HG03439 (cell line): ENCODE measurements around the gene MYRIP.

Experiments used
- ATAC-seq: cut with Tn5 transposase; IDR thresholded peaks from one replicate; pipeline ENCODE4 v1.9.1; 2021; ENCODE audit warnings: mild to moderate bottlenecking, moderate library complexity; ENCODE audit not compliant: unreplicated experiment

MYRIP gene

DNA sequence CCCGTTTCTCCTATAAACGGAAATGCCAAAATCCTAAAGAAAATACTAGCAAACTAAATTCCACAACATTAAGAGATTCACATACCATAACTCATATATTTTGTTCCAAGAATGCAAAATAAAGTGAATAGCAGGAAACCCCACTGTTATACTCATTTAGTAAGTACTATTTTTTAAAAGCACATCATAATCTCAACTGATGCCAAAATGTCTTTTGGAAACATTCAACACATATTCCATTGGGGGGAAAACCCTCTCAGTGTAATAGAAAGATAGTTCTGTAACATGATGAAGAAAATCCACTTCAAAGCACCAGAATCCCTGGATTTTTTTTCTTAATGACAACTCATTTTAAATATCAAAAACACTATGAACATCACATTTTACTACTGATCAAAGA is 407.1 kb downstream of the MYRIP start:
- ATAC-seq, result no peak

DNA sequence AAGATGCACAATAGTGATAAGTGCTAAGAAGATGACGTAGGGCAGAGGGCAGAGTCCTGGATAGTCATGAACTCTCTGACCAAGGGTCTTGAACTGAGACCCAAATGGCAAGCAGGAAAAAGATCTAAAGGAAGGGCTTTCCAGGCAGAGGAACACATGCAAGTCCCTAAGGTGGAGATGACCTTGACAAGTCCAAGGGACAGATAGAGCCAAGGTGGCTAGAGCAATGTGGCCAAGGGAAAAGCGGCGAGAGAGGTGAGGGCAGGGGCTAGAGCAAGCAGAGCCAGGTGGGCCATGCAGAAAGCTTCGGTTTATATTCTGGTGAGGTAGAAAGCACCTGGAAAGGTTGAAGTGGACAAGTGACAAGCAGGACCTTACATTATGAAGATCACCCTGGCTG is 414.4 kb downstream of the MYRIP start:
- ATAC-seq, result no peak

DNA sequence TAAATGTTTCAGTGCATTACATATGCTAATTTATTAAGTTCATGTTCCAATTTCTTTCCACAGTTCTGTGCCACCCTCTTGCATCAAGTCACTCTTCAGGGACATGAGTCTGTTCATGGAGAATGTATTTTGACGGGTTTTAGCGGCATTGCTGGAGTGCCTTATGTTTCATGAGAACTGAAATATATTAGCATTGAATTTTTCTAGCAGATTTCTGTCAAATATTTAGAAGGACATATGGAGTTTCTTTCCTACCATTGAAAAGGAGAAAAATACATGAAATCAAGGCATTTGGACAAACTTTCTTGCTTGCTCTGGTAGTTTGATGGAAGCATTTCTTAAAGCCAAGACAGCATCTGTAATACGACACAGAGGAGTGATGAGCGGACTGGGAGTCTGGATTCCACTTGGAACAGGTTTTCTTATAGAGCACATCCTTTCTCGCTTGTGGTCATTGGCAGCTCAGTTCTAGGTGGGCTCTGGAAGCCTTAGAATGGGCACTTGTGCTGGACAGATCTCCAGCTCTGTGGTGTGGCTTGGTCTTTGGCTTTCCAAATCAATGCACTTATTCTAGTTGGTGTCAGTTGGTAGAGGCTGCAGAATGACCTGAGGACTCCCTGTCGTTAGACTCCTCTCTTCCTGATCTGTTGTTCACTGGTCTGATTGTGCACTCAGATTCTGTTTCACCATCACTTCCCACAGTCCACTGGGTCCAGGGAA is 415.5 kb downstream of the MYRIP start:
- no peak for ATAC-seq

DNA sequence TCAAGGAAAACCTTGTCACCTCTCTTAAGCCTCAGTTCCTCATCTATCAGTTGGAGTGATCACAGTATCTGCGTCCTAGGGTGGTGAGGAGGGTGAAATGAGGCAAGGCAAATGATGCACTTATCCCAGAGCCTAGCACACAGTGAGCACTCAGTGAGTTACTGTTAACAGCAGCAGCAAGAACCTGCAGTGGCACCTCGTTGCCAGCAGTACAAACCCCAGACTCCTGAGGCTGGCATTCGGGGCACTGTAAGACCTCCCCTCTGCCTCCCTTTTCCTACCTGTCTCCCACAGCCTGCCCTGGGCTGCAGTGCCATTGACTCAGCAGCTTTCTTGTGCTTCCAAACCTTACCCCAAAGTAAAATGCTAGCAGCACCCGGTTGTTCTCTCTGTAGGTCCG is 417.2 kb downstream of the MYRIP start:
- ATAC-seq, result no peak

DNA sequence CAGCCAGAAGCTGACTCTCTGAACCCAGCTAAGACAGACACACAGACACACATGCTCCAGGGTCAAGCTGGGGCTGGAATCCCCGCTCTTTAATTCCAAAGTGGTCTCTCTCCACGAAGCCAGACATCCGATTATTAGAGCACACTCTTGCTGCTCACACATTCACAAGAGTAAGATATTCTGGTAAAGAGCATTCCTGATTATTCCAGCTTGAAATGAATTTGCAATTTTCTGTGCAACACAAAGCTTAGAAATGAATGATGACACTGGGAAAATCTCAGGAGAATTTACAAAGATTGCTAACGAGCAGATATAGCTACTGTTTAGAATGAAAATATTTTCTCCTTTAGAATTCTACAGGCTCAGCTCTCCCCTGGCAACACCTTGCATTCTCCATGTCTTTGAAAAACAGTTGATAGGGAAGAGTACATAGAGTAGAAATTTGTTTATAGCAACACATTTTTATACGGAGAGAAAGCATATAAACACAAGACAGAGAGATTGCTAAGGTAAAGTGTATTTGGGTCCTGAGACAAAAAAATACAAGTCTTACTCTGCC is 419.5 kb downstream of the MYRIP start:
- ATAC-seq, result no peak

DNA sequence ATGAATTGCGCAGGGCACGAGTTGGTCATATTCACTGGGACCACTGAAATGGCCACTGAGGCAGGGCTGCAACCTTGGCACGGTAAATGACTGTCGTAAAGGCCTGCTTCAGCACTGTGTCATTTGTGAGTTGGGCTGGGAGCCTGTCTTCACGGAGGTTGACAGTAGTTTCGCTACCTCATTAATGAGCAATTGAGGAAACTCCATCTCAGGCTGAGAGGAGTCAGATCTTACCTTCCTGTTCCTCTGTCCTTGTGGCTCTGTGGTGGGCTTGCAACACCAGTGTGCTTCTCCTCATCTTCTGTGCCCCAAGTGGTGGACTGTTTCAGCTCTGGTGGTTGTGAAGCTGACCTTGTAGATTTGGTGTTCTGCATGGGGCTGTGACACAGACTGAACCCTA is 420.0 kb downstream of the MYRIP start:
- no peak for ATAC-seq

DNA sequence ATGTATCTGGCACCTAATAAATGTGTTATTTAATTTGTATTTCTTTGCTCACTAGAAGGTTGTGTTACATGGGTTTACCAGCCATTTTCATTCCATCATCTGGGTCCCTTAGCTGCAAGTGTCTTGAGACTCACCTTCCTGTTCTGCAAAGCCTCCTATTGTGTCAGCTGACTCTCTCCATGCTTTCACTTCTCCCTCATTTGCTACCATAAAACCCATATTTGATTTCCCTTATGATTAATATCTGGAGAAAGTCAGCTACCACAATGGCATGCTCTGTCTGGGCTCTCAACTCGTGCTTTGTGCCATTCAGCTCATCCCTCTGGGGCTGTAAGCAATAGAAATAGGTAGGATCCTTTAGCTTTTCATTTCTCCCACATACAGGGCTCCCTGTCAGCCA is 420.6 kb downstream of the MYRIP start:
- ATAC-seq, result no peak

DNA sequence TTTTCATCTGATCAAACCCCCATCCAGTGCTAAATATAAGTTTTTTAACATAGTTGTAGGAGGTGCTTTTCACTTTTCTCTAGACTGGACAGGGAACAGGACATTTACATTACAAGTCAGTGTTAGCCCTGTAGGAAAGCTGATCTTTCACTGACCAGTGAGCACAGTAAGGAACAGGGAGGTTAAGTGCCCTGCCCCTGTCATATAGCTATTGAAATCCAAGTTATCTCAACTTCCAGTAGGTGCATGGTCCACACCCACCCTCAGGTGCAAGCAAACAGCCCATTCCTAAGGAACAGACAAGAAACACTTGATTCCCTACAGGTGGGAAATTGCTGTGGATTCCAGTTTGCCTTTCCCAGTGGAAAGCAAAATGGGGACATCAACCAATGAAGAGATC is 421.0 kb downstream of the MYRIP start:
- no peak for ATAC-seq

DNA sequence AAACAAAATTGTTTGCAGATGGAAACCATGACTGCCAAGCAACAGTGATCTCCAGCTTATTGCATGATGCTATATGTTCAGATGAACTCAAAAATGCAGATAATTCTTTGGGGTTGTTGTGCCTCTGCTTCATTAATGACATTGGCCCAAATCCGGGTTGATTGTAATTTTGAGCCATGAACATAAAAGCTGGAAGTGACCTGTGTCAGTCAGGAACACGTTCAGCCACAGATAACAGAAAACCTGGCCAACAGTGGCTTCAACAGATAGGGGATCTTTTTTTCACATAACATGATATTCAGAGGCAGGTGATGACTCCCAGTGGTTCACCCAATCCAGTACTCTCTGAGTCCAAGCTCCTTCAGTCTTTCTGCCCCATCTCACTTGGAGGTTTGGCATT is 423.2 kb downstream of the MYRIP start:
- ATAC-seq, result no peak

DNA sequence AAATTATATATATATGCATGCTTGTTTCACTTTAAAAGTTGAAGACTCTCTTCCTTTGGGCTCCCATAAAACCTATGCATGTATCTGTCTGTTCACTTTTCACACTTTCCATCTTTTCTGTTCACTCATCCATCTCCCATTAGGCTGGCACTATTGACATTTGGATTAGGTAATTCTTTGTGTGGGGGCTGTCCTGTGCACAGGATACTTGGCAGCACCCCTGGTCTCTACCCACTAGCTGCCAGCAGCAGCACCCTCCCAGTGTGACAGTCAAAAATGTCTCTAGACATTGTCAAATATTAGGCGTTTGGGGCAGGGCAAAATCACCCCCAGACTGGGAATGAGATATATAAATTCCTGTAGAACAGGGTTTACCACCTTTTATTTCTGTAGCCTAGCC is 427.8 kb downstream of the MYRIP start:
- ATAC-seq, result no peak

DNA sequence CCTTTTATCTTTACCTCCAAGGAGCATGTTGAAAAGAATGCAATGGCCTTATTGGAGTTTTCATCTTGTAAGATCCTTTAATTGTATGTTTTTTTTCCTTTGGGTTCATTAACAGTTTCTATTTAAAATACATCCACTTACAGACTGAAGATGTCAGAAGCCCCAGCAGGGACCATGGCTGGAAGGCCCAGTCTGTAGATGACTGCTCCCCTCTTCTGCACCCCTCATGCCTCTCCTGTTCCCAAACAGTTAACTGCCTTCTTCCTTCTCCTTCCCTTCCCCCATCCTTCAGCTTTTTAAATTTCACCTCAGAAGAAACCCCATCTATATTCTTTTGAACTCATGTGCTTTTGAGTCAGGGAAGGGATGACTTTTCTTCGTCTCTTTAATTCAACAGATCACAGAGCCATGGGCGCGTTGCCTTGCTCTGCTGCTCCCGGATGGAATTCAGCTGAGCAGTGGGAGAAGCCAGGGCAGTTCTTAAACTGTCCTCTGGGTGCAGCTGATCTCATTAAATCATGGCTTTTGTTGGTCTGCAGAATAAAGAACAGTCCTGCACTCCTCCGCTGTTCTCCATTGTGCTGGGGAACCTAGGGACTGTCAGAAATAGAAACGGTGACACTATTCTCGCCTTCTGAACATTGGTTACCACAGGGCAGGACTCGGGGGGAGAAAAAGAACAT is 428.6 kb downstream of the MYRIP start:
- no peak for ATAC-seq

DNA sequence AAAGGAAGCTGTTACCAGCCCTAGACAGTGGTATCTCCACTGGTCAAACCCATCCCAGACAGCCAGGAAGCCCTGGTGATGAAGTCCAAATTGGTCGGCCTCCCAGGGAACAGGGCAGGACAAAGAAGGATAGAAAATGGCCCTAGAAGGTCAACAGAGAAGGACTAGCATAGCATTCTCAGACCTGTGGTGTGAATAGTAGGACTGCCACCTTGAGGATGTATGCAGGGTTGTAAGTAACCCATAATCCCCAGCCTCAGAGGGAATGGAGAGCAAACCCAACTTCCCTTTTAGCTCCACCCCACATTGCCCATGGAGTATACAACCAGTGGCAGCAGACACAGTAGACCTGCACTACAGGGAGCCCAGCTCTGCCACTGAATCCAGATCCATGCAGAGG is 431.5 kb downstream of the MYRIP start:
- no peak for ATAC-seq

DNA sequence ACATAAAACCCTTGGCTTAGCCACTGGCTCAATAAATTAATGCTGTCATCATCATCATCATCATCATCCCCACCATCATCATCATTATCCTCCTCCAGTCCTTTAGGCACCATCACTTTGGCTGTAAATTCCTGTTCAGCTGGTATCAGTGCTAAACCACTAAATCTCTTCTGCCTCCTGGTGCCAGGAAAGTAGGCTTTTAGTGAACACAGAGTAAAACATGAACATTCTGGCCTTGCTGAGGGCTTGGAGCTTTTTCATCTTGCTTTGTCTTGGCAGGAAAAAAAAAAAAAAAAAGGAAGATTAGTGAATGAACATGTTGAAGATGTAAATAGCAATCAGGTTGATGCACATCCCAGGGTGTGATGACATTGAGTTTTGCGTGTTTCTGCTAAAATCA is 432.8 kb downstream of the MYRIP start:
- ATAC-seq, result no peak

DNA sequence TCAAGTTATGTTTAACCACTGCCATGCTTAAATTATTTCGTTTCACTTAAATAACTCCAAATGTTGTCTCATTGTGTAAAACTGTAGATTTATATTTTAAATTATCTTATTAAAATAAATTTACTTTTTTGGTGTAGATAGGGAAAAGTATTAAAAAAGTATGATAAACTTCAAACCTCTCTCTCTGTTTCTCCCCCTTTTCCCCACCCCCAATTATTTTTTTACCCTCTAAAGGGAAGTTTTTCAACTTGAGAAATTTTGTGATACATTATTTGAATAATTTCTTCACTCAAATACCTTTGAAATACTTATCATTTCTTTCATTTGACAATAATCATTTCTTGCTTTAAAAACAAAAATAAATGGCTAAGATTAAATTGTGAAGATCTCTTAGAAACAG is 433.2 kb downstream of the MYRIP start:
- no peak for ATAC-seq

DNA sequence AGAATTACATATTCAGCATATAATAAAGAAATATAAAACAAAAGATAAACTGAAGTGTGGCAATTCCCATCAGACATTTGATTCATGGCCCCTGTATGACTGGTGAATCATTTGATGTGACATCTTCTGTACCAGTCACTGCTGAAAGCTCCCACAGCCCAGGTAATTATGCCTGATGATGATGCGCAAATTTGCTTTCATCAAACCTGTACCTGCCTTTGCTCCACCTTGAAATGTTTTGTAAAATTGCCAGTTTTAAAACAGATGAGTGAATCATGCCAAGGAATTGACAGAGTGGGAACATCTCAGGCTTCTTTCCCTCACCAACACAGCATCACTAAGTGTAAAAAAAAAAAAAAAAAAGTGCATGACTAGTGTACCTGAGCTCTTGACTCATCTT is 433.6 kb downstream of the MYRIP start:
- no peak for ATAC-seq

DNA sequence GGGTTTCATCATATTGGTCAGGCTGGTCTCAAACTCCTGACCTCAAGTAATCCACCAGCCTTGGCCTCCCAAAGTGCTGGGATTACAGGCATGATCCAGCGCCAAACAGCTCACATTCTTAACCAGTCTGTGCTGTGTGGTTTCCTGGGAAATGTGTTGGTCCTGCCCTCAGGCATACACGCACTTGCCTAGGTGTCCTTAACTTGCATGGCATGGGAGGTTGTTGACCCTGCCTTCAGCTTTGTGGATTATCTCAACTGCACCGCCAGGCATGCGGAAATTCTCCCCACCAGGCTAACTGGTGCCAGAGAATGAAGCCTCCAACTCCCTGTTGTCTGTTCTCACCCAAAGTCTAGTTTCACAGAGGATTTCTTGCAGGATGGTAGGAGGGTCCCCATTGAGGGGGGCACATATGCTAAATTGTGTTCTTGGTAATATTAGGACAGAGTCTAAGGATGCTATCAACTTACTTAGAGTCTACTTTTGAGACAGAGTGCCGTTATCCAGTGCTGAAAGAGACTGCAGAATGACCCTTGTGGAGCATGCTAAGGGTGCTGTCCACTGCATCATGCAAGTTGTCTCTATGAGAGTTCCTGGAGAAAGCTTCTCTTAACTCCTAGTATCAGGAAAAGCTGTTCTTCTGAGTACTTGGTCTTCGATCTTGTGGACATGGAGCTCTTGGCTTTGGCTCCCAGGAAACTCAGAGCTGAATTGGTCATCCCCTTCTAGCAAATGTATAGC is 438.5 kb downstream of the MYRIP start:
- no peak for ATAC-seq

DNA sequence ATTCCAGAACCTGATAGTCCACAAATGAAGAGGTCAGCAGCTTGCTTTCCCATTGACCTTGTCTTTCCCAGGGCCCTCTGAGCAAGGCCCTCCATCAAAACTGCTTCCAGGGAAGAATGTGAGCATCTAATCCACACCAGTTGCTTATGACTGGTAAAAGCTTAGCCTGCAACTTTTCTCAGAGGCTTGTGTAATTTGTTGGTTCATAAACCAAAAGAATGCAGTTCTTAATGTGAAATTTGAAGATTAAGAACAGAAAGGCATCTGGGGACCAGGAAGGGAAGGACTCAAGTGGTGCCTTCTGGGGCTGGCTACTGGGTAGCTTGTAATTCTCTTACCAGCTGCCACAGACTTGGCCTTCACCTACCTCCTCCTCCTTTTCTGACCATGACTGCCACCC is 439.2 kb downstream of the MYRIP start:
- ATAC-seq, result no peak

DNA sequence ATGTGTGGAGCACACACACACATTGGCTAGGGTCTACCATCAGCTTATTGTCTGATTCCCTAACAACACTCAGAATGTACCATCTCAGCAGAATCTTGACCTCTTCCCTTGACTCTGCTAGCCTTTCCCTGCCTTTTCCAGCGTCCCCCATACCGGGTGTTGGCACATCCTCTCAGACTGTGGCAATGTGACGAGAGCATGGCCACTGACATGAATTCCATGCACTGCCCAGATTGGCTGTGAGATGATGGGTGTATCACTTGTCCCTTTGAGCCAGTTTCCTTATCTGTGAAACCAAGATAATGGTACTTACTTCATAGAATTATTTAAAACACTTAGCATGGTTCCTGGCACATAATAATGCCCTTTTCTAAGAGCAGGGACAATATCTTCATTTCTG is 439.8 kb downstream of the MYRIP start:
- ATAC-seq, result no peak

DNA sequence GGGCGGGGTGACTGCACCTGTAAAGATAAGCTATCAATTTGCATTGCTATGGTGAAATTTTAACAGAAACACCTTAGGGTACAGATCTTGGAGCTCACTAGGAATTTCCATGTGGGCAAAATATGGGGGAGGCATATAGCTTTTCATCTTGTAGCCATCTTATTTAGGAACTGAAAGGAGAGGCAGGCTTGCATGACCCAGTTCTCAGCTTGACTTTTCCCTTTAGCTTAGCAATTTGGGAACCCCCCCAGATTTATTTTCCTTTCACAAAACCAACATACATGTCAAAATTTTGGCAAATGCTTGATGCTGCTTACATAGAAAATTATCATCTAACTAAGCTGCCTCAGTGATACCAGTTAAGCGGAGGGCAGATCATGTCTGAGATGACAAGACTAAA is 445.1 kb downstream of the MYRIP start:
- ATAC-seq, result no peak

DNA sequence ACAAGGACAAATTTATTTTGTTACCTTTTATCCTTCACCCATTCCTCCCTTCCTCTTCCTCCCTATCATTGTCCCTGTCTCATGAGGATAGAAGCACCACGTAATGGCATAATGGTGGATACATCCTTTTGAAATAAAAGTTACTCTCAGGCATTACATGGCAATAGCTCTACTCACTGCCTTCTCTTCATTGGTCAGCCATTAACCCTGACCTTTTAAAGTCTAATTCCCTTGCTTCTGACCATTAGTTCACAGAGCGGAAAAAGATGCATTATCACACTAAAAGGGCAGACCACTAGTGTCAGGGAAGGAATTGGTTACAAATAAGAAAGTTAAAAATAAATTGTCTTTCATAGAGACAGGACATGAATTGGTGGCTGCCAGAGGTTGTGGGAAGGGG is 445.5 kb downstream of the MYRIP start:
- no peak for ATAC-seq

DNA sequence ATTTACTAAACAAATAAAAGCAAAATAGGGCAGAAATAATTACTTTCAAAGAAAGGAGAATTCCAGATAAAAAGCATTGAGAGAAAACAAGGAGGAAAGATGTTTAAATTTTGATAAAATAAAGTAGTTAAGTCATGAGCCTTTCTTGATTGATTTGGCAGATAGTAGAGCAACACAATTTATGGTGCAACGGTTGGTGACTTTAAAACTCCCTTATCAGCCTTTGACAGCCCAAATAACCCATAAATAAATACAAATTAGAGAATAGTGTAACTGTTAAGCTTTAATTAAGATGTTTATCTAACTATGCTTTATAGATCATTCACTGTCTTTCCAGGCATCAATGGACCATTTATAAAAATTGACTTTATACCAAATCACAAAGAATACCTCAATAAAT is 446.1 kb downstream of the MYRIP start:
- no peak for ATAC-seq

DNA sequence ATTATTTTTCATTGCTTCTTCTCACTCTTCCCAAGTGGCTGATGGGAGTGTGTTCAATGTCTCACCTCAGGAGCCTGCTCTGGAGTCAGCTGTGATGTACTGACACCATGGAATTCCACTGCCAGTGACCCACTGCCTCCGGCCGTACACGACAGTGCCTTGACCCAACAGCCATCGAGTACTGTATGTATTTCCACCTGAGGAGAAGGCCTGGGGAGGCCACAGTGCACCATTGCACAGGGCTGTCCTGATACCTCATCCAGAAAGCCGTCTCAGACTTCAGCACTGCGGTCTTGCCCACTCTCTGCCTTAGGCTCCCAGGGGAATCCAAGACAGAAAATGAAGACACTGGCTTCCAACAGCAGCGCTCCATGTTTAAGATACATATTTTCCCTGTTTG is 448.7 kb downstream of the MYRIP start:
- no peak for ATAC-seq
